Measurements from ENCODE around the gene MIGA2.

The MIGA2 gene

DNA sequence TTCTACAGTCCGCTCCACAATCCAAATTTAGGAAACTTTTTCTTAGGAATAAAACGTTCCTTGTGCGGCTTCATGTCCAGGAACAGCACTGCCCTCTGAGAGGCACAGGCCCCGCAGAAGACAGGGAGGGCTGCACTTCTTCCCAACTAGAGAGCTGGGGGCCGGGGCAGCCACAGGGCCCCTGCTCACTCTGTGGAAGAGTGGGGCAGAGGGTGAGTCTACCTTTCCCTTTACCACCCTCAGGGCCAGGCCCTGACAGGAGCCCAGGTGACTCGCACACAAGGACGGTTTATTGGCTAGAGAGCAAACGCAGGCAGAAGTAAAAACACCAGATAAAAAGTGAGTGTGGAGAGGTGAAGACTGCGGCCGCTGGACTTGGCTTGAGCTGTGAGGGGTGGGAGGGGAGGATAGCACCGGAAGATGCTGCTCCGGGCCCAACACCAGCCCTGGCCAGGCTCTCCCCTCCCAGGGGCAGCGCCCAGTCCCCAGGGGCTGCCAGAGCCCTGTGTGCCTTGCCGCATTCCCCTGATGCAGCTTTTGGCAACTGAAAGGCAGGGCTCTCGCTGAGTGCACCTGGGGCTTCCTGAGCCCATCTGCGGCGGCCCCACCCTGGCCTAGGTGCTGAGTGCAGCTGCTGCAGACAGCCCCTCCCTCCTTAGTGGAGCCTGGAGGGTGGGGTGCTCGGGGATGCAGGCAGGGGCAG is 28.5 kb upstream of the MIGA2 start:
- TF ChIP-seq ZNF274 (IDR thresholded peaks at IDR 0.05; ENCODE audit: low read depth, low read length), result no peak
- no peak overlapping the region for H3K4me3 ChIP-seq (ENCODE audit: low read length)

DNA sequence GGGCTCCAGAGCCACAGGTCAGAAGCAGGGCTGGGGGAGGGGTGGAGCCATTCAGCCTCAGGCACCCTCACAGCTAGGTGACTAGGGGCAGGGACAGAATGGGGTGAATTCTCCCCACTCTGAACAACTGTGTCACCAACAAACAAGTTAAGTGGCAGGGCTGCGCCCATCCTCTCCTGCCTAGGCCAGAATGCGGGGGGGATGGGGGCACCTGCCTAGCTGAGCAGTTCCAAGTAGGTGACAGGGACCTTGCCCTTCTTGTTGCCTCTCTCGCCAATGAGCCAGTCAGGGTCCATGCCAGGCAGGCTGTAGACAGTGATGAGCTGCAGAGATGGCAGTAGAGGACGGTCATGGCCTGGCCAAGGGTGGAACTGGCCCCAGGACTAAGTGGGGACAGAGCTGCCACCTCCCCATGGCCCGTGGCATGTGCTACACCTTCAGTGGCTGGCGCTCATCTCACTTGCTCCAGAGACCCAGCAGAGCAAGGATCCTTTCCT is 27.9 kb upstream of the MIGA2 start:
- no peak overlapping the region for H3K4me3 ChIP-seq (ENCODE audit: low read length)
- TF ChIP-seq ZNF274 (IDR thresholded peaks at IDR 0.05; ENCODE audit: low read depth, low read length), result no peak

DNA sequence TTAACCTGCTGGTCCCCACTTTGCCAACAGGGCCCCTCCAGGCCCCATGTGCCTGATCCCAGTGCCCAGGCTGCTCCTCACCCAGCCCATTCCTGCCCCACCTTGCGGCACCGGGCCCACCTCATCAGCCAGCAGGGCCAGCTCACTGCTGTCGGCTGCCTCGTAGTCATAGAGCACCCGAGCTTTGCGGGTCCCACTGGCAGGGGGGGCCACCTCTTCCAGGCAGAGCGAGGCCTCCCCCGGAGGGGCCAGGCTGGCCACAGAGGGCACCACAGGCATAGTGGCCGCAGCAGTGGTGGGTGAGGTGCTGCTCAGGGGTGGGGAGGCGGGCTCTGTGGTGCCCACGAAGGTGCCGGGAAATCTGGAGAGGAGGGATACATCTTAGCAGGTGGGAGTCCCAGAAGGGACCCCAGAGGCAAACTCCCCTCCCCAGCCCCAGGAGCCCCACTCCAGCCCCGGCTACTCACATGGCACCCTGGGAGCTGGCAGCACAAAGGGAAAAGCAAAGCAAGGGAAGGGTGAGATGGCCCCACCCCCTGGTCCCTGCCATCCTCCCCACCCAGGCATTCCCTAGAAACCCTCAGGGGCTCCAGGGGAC is 27.3 kb upstream of the MIGA2 start:
- TF ChIP-seq ZNF274 (IDR thresholded peaks at IDR 0.05; ENCODE audit: low read depth, low read length), result no peak
- no peak overlapping the region for H3K4me3 ChIP-seq (ENCODE audit: low read length)

DNA sequence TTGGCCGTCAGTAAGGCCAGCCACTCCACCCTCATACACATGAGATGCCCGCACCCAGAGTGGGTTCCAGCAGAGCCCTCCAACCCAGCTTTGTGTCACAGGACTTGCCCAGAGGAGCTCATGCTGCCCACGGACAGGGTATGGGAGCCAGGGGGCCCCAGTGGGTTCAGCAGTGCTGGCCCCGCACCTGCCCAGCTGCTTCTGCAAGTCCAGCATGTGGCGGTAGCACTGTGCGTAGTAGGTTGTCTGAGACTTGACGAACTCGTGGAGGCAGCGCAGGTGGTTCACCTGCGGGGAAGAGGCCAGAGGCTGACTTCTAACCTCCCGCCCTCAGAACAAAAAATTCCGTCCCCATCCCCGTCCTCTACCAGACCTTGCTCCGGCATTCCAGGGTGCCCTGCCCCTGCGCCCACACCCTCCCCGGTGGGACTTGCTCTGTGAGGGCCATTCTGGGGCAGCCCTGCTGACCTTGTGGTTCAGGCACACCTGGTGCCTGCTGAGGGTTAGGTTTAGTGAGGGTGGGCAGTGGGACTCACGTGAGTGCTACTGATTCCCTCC is 26.8 kb upstream of the MIGA2 start:
- H3K4me3 ChIP-seq (ENCODE audit: low read length), result no peak overlapping the region
- TF ChIP-seq ZNF274 (IDR thresholded peaks at IDR 0.05; ENCODE audit: low read depth, low read length), result no peak

DNA sequence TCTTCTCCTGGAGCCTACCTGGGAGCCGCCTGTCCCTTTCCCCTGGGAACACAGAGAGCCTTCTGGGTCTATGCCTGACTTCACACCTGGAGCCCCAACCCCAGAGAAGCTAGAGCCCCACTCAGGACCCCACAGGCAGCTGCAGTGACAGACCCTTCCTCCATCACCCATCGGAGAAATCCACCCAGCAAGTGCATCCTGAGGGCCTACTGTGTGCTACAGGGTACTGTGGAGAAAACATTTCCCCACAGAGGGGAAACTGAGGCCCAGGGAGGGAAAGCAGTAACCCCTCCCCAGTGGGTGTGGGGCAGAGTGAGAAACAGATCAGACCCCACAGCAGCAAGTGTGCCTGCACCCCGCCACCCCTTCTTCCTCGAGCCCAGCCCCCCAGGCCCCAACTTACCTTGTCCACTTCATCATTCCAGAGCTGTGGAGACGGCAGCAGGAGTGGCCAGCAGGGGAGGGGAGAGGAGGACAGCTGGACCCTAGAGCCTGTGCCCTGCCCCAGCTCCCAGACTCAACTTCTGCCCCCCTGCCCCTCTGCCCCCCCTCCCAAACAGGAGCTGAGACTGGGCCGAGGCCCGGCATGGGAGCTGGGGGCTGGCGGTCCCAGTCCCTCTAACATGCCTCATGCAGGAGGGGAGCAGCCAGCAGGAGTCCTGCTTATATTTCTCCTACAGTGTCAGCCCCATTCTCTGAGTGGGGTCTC is 26.0 kb upstream of the MIGA2 start:
- no peak for TF ChIP-seq ZNF274 (IDR thresholded peaks at IDR 0.05; ENCODE audit: low read depth, low read length)
- H3K4me3 ChIP-seq (ENCODE audit: low read length), result no peak overlapping the region

DNA sequence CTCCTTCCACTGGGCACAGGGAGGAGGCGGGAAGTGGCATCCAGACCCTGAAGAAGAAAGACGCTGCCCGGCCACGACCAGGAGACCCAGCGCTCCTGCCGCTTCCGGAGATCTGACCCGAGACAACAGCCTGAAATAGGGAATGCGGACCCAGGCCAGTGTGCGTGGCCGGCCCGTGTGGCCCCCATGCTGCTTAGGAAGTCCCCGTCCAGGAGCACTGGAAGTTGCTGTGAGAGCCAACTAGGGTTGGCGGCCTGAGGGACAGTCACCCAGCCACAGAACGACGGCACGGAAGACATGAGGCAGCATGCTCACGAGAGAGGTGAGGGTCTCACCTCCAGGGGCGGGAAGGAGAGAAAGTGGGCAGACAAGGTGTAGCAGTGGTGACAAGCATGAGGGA is 25.3 kb upstream of the MIGA2 start:
- H3K4me3 ChIP-seq (ENCODE audit: low read length), result no peak overlapping the region

DNA sequence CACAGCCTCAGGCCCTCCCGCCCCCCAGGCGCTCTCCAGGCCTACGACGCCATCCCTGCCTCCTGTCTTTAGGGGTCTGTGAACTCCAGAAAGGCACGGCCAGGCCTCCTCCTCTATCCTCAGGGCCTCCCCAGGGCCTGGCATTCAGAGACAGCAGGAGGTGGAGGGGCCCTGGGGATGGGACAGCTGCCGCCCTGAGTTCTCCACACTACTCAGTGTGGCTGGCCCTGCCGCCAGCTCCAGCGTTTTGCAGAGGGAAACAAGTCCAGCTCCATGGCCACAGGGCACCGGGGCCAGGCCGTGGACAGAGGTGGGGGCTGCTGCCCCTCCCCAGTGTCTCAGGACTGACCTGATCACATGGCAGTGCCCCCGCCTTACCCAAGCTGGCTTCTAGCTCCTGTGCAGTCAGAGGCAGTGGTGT is 24.7 kb upstream of the MIGA2 start:
- no peak for TF ChIP-seq ZNF274 (IDR thresholded peaks at IDR 0.05; ENCODE audit: low read depth, low read length)
- H3K4me3 ChIP-seq (ENCODE audit: low read length), result no peak overlapping the region

More for the DNA sequence above, 25.3 kb upstream of the MIGA2 start:
- no peak for TF ChIP-seq ZNF274 (IDR thresholded peaks at IDR 0.05; ENCODE audit: low read depth, low read length)

DNA sequence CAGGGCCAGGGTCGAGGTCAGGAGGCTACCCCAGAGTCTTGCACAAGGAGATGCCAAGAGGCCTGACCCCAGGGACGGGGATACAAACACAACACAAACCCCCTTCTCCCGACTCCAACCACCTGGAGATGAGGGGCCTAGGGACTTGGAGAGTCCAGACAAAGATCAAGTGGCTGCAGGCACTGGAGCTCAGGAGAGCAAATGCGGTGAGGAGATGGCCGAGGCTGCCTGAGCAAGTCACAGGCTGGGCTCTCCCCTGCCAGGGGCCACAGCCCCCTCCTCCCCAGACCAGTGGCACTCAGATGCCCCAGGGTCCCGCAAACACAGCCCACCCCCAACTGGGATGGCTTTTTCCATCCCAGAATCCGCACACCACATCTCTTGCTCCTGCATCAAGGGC is 24.1 kb upstream of the MIGA2 start:
- TF ChIP-seq ZNF274 (IDR thresholded peaks at IDR 0.05; ENCODE audit: low read depth, low read length), result no peak
- H3K4me3 ChIP-seq (ENCODE audit: low read length), result no peak overlapping the region

DNA sequence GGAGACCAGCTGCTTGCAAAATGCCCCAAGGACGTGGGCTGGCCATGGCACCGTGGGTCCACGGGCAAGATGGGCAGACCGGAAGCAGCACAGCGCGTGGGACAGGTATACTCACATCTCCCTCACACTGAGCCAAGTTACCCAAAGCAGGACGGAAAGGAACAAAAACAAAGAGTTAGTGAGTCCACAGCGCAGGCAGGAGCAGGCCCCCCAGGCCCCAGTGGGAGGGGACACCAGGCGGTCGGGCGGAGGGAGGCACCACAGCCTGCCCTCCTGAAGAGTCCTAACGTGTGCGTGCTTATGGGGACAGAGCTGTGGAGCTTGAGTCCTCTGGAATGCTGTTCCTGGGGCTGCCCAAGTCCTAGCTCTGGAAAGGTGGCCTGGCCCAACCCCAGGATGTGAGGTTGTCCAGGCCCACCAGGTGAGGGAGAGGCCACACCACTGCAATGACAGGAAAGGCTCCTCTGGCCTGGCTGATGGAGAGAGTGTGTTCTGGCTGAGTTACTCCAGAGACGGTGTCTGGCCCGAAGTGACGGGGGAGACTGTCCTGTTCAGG is 23.5 kb upstream of the MIGA2 start:
- no peak for TF ChIP-seq ZNF274 (IDR thresholded peaks at IDR 0.05; ENCODE audit: low read depth, low read length)
- H3K4me3 ChIP-seq (ENCODE audit: low read length), result no peak overlapping the region

DNA sequence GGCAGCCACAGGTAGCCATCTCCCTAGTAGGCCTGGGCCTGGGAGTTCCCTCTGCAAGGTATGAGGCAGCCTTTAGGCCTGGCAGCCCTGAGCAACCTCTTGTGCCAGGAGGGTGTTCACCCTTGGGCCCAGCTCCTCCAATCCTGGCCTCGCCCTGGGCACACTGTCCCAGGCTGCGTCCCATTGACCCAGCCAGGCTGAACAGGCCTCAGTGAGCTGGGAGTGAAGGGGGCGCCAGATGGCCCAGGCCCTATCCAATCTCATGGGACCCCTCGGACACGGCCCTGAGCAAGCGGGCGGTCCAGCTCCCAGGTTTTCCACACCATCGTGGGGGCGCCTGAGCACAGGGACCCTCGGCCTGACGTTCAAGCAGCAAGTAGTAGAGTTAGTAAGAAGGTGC is 22.8 kb upstream of the MIGA2 start:
- H3K4me3 ChIP-seq (ENCODE audit: low read length), result no peak overlapping the region
- no peak for TF ChIP-seq ZNF274 (IDR thresholded peaks at IDR 0.05; ENCODE audit: low read depth, low read length)

DNA sequence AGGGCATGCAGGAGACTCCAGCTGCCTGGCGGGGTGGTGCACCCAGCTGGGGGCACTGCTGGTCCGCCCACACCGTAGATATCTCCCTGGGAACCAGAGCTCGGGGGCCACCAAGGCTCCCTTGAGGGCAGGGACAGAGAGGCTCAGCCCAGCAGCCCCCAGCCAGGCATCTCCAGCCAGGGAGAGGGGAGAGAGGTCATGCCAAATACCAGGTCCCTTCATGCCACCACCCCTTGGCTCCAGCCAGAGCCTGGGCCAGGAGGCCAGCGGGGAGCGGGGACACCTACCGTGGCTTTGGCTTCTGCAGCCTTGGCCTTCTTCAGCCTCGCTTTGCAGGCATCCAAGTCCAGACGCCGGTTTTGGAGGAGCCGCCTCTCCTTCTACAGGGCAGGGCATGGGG is 22.3 kb upstream of the MIGA2 start:
- no peak for TF ChIP-seq ZNF274 (IDR thresholded peaks at IDR 0.05; ENCODE audit: low read depth, low read length)
- no peak overlapping the region for H3K4me3 ChIP-seq (ENCODE audit: low read length)

DNA sequence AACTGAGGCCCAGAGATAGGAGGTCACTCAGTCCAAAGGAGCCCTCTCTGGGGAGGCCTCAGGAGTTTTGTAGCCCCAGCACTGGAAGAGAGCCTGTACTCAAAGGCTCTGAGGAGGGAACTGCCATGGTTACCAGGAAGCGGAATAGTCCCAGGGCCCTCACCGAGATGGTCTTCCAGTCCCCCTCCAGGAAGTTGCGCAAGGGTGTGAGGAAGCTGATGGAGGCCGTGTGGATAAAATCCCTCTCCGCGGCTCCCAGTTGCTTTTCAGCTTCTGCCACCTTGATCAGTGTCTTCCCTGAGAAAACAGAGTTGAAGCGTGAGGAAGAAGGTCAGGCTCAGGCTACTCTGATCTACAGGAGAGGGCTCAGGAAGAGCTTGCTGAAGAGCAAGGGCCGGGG is 21.8 kb upstream of the MIGA2 start:
- no peak for TF ChIP-seq ZNF274 (IDR thresholded peaks at IDR 0.05; ENCODE audit: low read depth, low read length)
- no peak overlapping the region for H3K4me3 ChIP-seq (ENCODE audit: low read length)

DNA sequence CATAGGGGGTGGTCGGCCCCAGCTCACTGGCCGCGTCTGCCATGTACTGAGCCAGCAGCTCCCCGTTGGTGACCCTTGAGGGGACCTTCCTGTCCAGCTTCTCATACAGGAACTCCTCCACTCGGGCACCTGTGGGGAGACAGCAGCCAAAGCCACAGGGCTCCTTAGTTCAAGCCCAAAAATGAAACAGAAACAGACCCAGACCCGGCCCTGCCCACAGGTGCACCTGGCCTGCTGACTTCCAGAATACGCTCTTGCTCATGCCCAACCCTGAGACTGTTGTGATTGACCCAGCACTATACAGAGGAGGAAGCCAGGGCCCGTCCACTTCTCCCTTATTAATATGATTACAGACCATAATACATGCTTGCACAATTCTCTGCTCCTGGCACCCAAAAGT is 15.3 kb upstream of the MIGA2 start:
- no peak overlapping the region; the same call in 1 of the 2 replicates for H3K4me3 ChIP-seq (ENCODE audit: low read length)
- TF ChIP-seq ZNF274 (IDR thresholded peaks at IDR 0.05; ENCODE audit: low read depth, low read length), result no peak

DNA sequence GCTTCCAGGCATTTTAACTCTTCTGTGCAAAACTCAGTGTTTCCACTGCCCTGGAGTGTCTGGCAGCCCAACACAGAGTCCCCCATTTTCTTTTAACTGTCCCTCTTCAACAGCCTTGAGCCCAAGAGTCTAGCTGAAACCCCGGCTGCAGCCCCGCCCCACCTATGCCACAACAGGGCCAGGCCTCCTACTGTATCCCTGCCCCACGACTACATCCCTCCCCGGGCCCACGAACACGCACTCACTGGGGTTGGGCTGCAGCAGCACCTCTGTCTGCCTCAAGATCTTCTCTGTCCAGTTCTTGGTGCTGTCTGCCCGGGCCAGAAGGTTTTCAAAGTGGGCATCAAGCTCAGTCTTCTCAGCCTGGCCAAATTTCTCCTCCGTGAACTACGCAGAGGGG is 14.4 kb upstream of the MIGA2 start:
- no peak for TF ChIP-seq ZNF274 (IDR thresholded peaks at IDR 0.05; ENCODE audit: low read depth, low read length)
- H3K4me3 ChIP-seq (ENCODE audit: low read length), result no peak overlapping the region

Data from GM08714 (cell line).